Stimulated activated CD8-positive, alpha-beta memory T cell treated with anti-CD3 and anti-CD28 coated beads, Interleukin-12 subunit alpha, Interleukin-12 subunit beta, amount 100 ng/mL, for 24 hours (primary cell): ENCODE measurements around the gene CLDN4.
"Not testable (repeated sequence)": the region's sequence is repeated elsewhere in the genome, so short reads cannot be mapped to it uniquely, and the experiment has no call there.

ENCODE experiments used
- DNase-seq: peaks from one replicate; pipeline ENCODE4 v3.0.0-alpha.2; 2020; ENCODE audit errors: extremely low read depth

The CLDN4 gene

GRCh38 chr7:73830681-73831583 lies at the start of gene CLDN4:
TSS of gene CLDN4 (plus strand) at chr7:73830996. CDS start at chr7:73831202, 206 bp downstream.
- DNase-seq = no peak

GRCh38 chr7:73786588-73786987 lies 44.2 kb upstream of the CLDN4 start:
- no peak for DNase-seq

- DNase-seq = not testable (repeated sequence)
These were observed 43.1 kb upstream of the CLDN4 start for GRCh38 chr7:73787786-73788048.

GRCh38 chr7:73789051-73789450 lies 41.7 kb upstream of the CLDN4 start:
- DNase-seq = no peak

- not testable (repeated sequence) for DNase-seq
These were observed 39.6 kb upstream of the CLDN4 start for GRCh38 chr7:73791170-73791690.

- not testable (repeated sequence) for DNase-seq
These were observed 35.6 kb upstream of the CLDN4 start for GRCh38 chr7:73795188-73795587.

- not testable (repeated sequence) for DNase-seq
These were observed 34.1 kb upstream of the CLDN4 start for GRCh38 chr7:73796656-73797055.

- DNase-seq = not testable (repeated sequence)
These were observed 33.6 kb upstream of the CLDN4 start for GRCh38 chr7:73797176-73797575.

- no peak for DNase-seq
These were observed 31.3 kb upstream of the CLDN4 start for GRCh38 chr7:73799282-73800141.

- no peak for DNase-seq
These were observed 29.2 kb upstream of the CLDN4 start for GRCh38 chr7:73801577-73801976.

- no peak for DNase-seq
These were observed 28.3 kb upstream of the CLDN4 start for GRCh38 chr7:73802459-73802858.

GRCh38 chr7:73809467-73809951 lies 21.3 kb upstream of the CLDN4 start:
- no peak for DNase-seq

- DNase-seq = no peak
These were observed 19.8 kb upstream of the CLDN4 start for GRCh38 chr7:73810998-73811360.

GRCh38 chr7:73811760-73812168 lies 19.0 kb upstream of the CLDN4 start:
- peak; percentile 17 for DNase-seq

- DNase-seq = no peak
These were observed 17.8 kb upstream of the CLDN4 start for GRCh38 chr7:73812996-73813395.

- DNase-seq = no peak
These were observed 15.4 kb upstream of the CLDN4 start for GRCh38 chr7:73815436-73815835.

- DNase-seq = no peak
These were observed 13.7 kb upstream of the CLDN4 start for GRCh38 chr7:73817121-73817520.

GRCh38 chr7:73820013-73820412 lies 10.8 kb upstream of the CLDN4 start:
- no peak for DNase-seq

GRCh38 chr7:73821597-73822285 lies 9.1 kb upstream of the CLDN4 start:
- not testable (repeated sequence) for DNase-seq

- no peak for DNase-seq
These were observed 8.2 kb upstream of the CLDN4 start for GRCh38 chr7:73822319-73823173.

GRCh38 chr7:73823257-73823656 lies 7.5 kb upstream of the CLDN4 start:
- DNase-seq = no peak
